Vagina (tissue), 2 donors: ENCODE results near the gene TPD52L1. TPM values are rescaled to one million over a fixed set of nuclear protein-coding genes. Genes with fewer than 3 reads are reported as not detected.

Source experiments
- DNase-seq, 2 donors: peaks; one replicate each; pipeline ENCODE4 v3.0.0-alpha.2; 2017; ENCODE audit errors: extremely low spot score in 2 of 2
- H3K27ac ChIP-seq: fragments of 200-600 bp; sonication (generic); one replicate; pipeline ENCODE4 v1.5.1; 2019
- H3K27me3 ChIP-seq: fragments of 200-600 bp; sonication (generic); one replicate; pipeline ENCODE4 v1.5.1; 2019
- H3K36me3 ChIP-seq, 2 donors: fragments of 200-600 bp; sonication (generic); one replicate each; pipeline ENCODE4 v1.5.1; 2017 to 2019
- H3K4me1 ChIP-seq: fragments of 200-600 bp; sonication (generic); one replicate; pipeline ENCODE4 v1.5.1; 2019
- H3K4me3 ChIP-seq, 2 donors: fragments of 200-600 bp; sonication (generic); 1 replicate in 1 of 2; 2 replicates in 1 of 2; pipeline ENCODE4 v1.5.1; 2016 to 2019
- H3K9me3 ChIP-seq: fragments of 200-600 bp; sonication (generic); one replicate; pipeline ENCODE4 v1.5.1; 2019
- POLR2A ChIP-seq, 2 donors: fragments of 450-650 bp; IDR thresholded peaks; one replicate each; pipeline ENCODE4 v1.6.1; 2017; ENCODE audit warnings: antibody characterized with exemption in 2 of 2, mild to moderate bottlenecking in 2 of 2, moderate library complexity in 2 of 2
- POLR2AphosphoS5 ChIP-seq, 2 donors: sonication (generic); formaldehyde crosslinking; IDR thresholded peaks; one replicate each; pipeline ENCODE4 v1.9.0; 2017; ENCODE audit warnings: antibody characterized with exemption in 2 of 2, mild to moderate bottlenecking in 2 of 2, low read depth in 1 of 2; ENCODE audit not compliant: insufficient read depth in 1 of 2
- intact Hi-C: fragments of 100-400 bp; cut with DNase I; formaldehyde crosslinking; loops from one replicate; pipeline ENCODE4 v1.15.1; 2023
- total RNA-seq: library from RNA; depleted of rRNA; stranded (reverse); fragments of >200 nt; gene quantifications from one replicate; pipeline ENCODE4 v1.2.3, GENCODE V29; 2016
- TF ChIP-seq, protein P1 (sequence below), 3 experiments: fragments of 450-650 bp in 2 of 3; fragments of 200-600 bp in 1 of 3; sonication (generic) in 1 of 3; IDR thresholded peaks; one replicate each; pipeline ENCODE4 v1.5.1; 2017 to 2019; ENCODE audit warnings: antibody characterized with exemption in 3 of 3, mild to moderate bottlenecking in 2 of 3, moderate library complexity in 2 of 3

TPD52L1 gene
- total RNA-seq, 1 donor from 2014 or later, result 85.0 TPM

DNA sequence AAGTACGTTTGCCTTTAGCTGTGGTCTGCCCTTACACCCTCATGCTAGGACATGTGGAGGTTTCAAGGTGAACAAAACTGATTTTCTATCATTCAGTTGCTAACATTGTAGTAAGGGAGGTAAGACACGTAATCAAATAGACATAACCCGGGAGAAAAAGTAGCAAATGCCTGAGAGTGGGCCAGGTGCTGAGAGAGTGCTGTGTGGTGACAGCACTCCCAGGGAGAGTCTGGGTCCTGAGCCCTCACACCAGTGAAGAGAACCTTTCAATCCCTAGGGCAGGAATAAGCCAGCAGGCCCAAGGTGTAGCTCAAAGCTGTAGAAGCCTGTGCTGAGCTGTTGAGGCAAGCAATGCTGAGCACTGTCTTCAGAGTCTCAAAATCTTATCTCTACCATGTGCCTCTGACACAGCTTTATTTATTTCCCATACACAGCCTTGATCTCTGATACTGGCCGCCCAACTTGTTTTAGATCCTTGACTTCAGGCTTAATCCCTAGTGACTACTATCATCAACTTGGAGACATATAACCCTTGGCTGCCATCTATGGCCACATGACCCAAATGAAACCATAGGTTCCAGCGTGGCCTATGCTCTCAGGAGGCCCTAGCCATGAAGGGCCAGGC is 55.2 kb downstream of the TPD52L1 start:
- H3K27ac ChIP-seq, result no peak overlapping the region
- no peaks in the 10 kb centered on the region for H3K36me3 ChIP-seq
- H3K9me3 ChIP-seq, result no peaks in the 10 kb centered on the region
- no peak overlapping the region for H3K4me3 ChIP-seq
- intact Hi-C loops, result no loop called here
- no peaks in the 10 kb centered on the region for H3K4me1 ChIP-seq
- TF ChIP-seq, protein P1, sequence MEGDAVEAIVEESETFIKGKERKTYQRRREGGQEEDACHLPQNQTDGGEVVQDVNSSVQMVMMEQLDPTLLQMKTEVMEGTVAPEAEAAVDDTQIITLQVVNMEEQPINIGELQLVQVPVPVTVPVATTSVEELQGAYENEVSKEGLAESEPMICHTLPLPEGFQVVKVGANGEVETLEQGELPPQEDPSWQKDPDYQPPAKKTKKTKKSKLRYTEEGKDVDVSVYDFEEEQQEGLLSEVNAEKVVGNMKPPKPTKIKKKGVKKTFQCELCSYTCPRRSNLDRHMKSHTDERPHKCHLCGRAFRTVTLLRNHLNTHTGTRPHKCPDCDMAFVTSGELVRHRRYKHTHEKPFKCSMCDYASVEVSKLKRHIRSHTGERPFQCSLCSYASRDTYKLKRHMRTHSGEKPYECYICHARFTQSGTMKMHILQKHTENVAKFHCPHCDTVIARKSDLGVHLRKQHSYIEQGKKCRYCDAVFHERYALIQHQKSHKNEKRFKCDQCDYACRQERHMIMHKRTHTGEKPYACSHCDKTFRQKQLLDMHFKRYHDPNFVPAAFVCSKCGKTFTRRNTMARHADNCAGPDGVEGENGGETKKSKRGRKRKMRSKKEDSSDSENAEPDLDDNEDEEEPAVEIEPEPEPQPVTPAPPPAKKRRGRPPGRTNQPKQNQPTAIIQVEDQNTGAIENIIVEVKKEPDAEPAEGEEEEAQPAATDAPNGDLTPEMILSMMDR (IDR thresholded peaks at IDR 0.05), result no peak
- no peak for TF ChIP-seq POLR2A (IDR thresholded peaks at IDR 0.05)
- no peak for TF ChIP-seq POLR2AphosphoS5 (IDR thresholded peaks at IDR 0.05; ENCODE audit: insufficient read depth in 1 of 2, low read depth in 1 of 2)
- H3K27me3 ChIP-seq, result no peaks in the 10 kb centered on the region
- DNase-seq, result no peak

DNA sequence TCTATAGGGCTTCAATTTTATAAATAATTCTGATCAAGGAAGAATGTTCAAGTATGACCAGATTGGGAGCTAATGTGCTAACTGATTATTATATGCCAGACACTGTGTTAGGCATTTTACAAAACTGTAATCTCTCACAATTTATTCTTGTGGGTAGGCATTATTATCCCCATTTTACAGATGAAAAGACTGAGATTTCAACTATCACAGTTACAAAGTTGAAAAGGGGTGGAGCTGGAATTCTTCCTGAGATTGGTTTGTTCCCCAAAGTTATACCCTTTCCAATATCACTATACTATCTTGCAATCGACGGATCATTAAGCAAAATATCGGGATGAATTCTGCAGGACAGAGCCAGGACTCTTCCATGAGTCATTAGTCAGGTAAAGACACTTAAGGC is 57.1 kb downstream of the TPD52L1 start:
- no peaks in the 10 kb centered on the region for H3K36me3 ChIP-seq
- H3K9me3 ChIP-seq, result no peaks in the 10 kb centered on the region
- H3K4me1 ChIP-seq, result no peaks in the 10 kb centered on the region
- intact Hi-C loops, result no loop called here
- no peak overlapping the region for H3K4me3 ChIP-seq
- no peaks in the 10 kb centered on the region for H3K27me3 ChIP-seq
- no peak for TF ChIP-seq POLR2A (IDR thresholded peaks at IDR 0.05)
- no peak for TF ChIP-seq POLR2AphosphoS5 (IDR thresholded peaks at IDR 0.05; ENCODE audit: insufficient read depth in 1 of 2, low read depth in 1 of 2)
- TF ChIP-seq, protein P1 (IDR thresholded peaks at IDR 0.05), result no peak
- no peak for DNase-seq
- H3K27ac ChIP-seq, result no peak overlapping the region

DNA sequence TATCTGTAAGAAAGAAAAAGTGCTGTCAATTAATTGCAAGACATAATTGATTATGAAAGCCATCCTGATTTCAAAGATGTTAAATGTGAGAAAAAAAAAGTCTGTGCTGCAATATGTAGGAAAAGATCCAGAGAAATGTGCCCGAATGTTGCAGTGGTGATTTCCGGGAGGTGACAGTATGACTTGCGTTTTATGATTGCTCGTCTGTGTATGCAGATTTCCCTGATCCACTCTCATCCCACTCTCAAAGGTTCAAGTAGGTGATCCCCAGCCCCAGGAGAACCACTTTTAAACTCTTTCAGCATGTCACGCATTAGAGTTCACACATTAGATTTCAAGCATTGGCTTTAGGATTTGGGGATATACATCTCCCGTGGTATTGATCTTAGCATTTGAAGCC is 57.8 kb downstream of the TPD52L1 start:
- no peak overlapping the region for H3K27ac ChIP-seq
- H3K4me1 ChIP-seq, result no peaks in the 10 kb centered on the region
- intact Hi-C loops, result no loop called here
- no peak for TF ChIP-seq POLR2A (IDR thresholded peaks at IDR 0.05)
- TF ChIP-seq, protein P1 (IDR thresholded peaks at IDR 0.05), result no peak
- TF ChIP-seq POLR2AphosphoS5 (IDR thresholded peaks at IDR 0.05; ENCODE audit: insufficient read depth in 1 of 2, low read depth in 1 of 2), result no peak
- no peaks in the 10 kb centered on the region for H3K9me3 ChIP-seq
- no peak overlapping the region for H3K4me3 ChIP-seq
- no peaks in the 10 kb centered on the region for H3K36me3 ChIP-seq
- no peaks in the 10 kb centered on the region for H3K27me3 ChIP-seq
- DNase-seq, result no peak

DNA sequence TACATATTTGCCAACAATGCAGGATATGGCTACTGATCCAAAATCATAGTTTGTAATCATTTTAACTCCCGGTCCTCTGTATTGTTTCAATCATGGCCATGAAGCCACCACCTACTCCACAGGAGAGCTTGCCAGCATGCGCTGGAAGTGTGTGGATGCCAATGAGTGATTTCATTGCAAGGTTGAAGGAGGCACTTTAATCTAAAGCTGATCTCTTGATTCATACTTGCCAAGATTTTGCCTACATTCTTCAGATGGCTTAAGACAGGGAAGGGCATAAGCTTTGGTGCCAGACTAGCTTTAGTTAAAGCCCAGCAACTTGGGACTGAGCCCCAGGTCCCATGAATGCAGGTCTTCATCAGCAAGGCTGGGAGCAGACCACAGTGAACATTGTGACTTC is 58.8 kb downstream of the TPD52L1 start:
- DNase-seq, result no peak
- H3K9me3 ChIP-seq, result no peaks in the 10 kb centered on the region
- H3K4me1 ChIP-seq, result no peaks in the 10 kb centered on the region
- intact Hi-C loops, result no loop called here
- H3K36me3 ChIP-seq, result no peaks in the 10 kb centered on the region
- no peaks in the 10 kb centered on the region for H3K27me3 ChIP-seq
- no peak overlapping the region for H3K27ac ChIP-seq
- H3K4me3 ChIP-seq, result no peak overlapping the region
- TF ChIP-seq, protein P1 (IDR thresholded peaks at IDR 0.05), result no peak
- TF ChIP-seq POLR2AphosphoS5 (IDR thresholded peaks at IDR 0.05; ENCODE audit: insufficient read depth in 1 of 2, low read depth in 1 of 2), result no peak

DNA sequence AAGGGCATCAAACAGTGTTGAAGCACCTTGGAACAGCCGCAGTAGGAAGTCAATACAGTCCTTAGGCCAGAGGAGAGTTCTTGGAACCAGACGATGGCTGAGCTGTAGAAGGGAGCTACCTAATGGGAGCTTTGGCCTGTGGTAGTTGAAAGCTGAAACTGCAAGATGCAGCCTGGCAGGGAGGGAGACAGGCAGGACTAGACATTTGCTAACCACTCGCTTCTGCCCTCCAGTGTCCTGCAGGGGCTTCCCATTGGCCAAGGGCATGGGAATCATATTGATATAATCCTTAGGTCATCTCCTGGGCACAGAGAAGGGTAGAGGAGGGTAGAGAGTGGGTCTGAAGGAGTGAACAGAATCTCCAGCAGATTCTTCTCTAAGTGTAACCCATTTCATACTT is 60.4 kb downstream of the TPD52L1 start:
- Histone ChIP-seq H3K27ac (no peak overlapping the region), H3K4me1 (no peaks in the 10 kb centered on the region), H3K4me3 (no peak overlapping the region), H3K27me3 (no peaks in the 10 kb centered on the region), H3K9me3 (no peaks in the 10 kb centered on the region), H3K36me3 (no peaks in the 10 kb centered on the region)
- intact Hi-C loops, result no loop called here
- no peak for DNase-seq
- TF ChIP-seq POLR2AphosphoS5 (IDR thresholded peaks at IDR 0.05; ENCODE audit: insufficient read depth in 1 of 2, low read depth in 1 of 2), result no peak
- no peak for TF ChIP-seq POLR2A (IDR thresholded peaks at IDR 0.05)
- TF ChIP-seq, protein P1 (IDR thresholded peaks at IDR 0.05), result no peak
